T-helper 2 cell (primary cell): ENCODE results near the gene ALDH1A3.
"Not testable (repeated sequence)": the region's sequence is repeated elsewhere in the genome, so short reads cannot be mapped to it uniquely, and the experiment has no call there.

Source experiments
- DNase-seq, 5 experiments: peaks; one replicate each; pipeline versions ENCODE4 v3.0.0 to v3.0.0-alpha.2; 2012 to 2022
- total RNA-seq, 2 donors: gene quantifications; one replicate each; lab custom pipeline; 2026; lab: John Stamatoyannopoulos, UW

ALDH1A3 gene
- total RNA-seq: 0 to 1.2 reads per million in 2 donors

DNA sequence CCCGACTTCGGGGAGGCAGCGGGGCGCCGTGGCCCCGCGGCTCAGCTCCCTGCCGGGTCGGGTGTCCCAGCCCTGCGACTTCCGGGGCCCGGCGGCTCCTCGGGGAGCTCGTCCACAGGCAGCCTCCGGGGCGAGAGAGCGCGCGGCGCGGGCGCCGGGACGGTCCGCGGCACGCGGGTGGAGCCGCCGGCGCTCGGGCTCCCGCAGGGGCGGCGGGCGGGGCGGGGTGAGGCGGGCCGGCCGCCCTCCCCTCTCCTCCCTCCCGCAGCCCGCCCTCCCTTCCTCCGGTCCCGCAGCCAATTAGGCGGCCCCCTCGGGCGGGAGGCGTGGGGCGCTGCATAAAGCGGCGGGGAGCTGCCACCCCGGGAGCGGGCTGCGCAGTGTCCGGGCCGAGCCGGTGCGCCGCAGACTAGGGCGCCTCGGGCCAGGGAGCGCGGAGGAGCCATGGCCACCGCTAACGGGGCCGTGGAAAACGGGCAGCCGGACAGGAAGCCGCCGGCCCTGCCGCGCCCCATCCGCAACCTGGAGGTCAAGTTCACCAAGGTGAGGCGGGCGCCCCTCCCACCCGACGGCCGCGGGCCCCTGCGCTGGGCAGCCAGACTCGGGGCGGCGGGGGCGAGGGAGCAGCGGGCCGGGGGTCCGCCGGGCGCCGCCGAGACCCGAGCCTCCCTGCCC lies at the start of gene ALDH1A3:
ALDH1A3 (plus strand) TSS at position 368 of the 675 bp plus-strand sequence; CDS start at position 445, 77 bp downstream.
- peak in 1 of 5 experiments; percentile 11 for DNase-seq

GRCh38 chr15:100831467-100831866 lies 48.2 kb upstream of the ALDH1A3 start:
- DNase-seq: no peak

DNA sequence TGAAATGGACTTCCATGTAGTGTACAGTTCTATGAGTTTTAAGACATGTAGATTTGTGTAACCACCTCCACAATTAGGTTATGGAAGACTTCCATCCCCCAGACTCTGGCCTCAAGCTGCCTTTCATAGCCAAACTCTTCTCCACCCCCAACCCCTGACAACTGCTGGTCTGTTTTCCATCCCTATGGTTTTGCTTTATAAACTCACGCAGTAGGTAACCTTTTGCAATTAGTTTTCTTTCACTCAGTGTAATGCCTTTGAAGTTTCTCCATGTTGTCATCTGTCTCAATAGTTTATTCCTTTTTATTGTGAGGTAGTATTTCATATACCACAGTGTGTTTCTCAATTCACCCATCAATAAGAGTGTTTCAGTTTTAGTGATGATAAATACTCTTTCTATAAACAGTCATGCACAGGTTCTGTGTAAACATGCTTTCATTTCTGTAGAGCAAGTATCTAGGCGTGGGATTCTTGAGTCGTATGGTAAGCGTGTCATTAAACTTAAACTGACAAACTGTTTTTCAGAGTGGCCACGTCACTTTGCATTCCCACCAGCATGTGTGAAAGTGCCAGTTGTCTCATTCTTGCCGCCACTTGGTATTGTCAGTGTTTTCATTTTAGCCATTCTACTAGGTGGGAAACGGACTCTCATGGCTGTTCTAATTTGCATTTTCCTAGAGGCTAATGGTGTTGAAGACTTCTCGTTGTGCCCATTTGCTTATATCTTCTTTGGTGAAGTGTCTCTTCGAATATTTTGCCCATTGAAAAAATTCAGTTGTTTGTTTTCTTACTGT lies 47.3 kb upstream of the ALDH1A3 start:
- DNase-seq: no peak

- no peak for DNase-seq
Observed at GRCh38 chr15:100833417-100834389, 45.9 kb upstream of the ALDH1A3 start.

DNA sequence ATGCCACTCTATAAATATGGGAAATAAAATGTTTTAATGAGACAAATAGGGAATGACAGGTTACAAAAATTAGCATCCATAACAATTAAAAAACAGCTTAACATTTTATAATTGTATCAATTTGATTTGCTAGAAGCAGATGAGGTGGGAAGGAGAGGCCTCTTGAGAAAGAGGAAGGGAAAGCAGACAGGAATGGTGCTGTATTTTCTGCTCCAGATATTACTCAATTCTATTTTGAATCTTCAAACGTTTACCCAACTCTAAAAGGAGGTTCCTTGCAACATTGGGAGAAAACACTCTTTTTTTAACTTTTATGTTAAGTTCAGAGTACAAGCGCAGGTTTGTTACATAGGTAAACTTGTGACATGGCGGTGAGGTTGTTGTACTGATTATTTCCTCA lies 44.9 kb upstream of the ALDH1A3 start:
- no peak for DNase-seq

GRCh38 chr15:100835636-100836035 lies 44.0 kb upstream of the ALDH1A3 start:
- no peak for DNase-seq

GRCh38 chr15:100836501-100836900 lies 43.1 kb upstream of the ALDH1A3 start:
- DNase-seq: no peak

DNA sequence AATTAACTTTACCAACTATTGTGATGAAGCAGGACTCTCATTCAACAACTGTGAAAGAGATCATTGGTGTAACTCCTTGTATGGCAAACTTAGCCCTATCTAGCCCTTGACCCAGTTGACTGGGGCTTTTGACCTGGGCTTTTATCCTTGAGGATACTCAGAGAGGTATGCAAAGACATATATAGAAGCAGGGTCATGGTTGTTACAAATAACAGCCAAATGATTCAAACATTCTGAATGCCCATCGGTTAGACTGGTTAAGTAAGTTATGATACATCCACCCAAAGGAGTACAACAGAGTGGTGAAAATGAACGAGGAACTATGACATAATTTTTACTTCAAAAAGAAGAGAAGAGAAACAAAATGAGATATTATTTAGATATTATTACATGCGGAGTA lies 38.2 kb upstream of the ALDH1A3 start:
- no peak for DNase-seq

- no peak for DNase-seq
Observed at GRCh38 chr15:100842756-100843730, 36.6 kb upstream of the ALDH1A3 start.

- DNase-seq: no peak
Observed at GRCh38 chr15:100844167-100844566, 35.5 kb upstream of the ALDH1A3 start.

- no peak for DNase-seq
Observed at GRCh38 chr15:100844778-100845177, 34.9 kb upstream of the ALDH1A3 start.

DNA sequence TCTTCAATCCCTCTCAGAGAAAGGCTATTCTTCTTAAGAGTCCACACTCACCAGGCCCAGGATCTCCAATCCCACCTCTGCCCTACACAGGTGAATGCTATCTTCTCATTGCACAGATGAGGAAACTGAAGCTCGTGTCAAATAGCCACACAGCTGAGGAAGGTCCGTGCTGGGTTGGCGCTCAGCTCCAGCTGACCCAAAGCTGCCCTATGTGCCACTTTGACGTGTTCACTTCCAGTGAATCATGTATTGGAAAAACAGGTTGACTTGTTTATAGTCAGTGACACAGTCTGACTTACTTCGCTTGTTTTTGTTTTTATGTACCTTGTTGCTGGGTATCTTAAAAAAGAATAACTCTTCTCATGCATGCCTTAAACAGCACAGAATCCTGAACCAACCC lies 32.4 kb upstream of the ALDH1A3 start:
- DNase-seq: no peak

- peak in 4 of 5 experiments; percentile 6 to 30 (median 12) for DNase-seq
Observed at GRCh38 chr15:100849021-100849854, 30.4 kb upstream of the ALDH1A3 start.

- DNase-seq: no peak
Observed at GRCh38 chr15:100849855-100850218, 29.8 kb upstream of the ALDH1A3 start.

- DNase-seq: not testable (repeated sequence)
Observed at GRCh38 chr15:100851428-100852015, 28.1 kb upstream of the ALDH1A3 start.

DNA sequence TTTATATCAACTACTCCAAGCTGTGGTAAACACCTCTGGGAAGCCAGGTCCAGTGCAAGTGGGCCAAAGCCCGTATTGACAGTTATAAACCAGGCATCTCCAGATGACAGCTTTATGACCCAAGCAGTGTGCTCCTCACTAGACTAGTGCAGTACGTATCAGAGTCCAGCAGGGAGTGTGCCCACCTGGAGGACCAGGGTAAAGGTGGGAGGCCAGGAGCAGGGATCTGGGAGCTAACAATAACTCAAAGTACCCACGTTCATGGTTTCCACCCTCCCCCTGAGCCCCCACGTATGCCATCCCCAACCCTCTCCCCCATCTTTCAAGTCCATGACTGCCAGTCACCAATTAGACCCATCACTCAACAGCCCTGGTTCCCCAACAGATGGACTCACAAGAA lies 27.0 kb upstream of the ALDH1A3 start:
- DNase-seq: no peak

DNA sequence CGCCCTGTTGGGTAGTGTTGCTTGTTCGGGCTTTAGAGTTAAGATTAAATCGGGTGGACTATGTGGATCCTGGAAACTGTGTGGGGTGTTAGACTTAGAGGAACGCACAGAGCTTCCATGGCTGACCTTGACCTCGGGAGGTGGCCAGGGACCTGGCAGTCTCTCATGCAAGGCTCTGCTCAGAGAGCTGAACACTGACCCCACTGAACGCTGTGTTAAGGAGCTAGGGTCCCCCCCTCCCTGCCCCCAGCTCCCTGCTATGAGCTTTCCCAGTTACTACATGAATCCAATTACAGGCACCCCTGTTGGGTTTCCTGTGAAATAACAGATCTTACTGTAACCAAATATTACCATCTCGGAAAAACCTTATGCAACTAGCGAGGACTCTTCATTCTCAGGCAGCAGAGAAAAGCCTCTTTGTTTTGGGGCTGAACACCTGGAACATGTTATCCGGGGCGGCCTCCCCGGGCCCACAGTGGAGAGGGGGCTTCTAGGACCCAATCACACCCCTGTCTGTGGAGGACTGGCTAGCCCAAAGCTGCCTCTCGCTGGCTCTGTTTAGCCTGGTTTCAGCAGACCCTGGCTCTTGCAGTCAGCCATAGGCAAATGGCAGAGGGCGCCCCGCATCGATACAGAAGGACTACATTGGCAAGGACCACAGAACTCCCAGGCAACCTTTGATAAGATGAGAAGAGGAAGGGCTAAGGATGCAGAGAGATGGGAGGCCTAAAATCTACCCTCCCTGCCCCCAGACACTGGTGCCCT lies 25.8 kb upstream of the ALDH1A3 start:
- no peak for DNase-seq

DNA sequence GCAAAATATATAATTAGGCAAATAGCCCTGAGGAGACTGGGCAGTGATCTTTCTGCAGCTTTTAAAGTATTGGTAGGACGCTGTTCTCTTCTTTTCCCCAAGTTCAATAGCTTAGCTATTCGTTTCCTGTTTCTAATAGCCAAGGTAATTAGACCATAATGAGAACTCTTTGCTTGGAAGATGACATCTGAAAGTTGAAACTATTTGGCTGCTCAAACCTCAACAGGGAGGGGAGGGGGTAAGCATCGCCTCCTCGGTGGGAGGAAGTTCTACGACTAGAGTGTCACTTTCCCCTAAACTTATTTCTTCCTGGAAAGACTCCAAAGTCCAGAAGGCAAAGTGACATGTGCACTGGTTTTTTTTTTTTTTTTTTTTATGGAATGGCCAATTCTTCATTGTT lies 22.8 kb upstream of the ALDH1A3 start:
- DNase-seq: no peak

GRCh38 chr15:100858294-100858693 lies 21.3 kb upstream of the ALDH1A3 start:
- DNase-seq: no peak
